GM19452 (cell line): ENCODE measurements around the gene GMCL1.
A peak's percentile ranks its signal among the peaks of the same experiment; 100 is the strongest.
"Not testable (repeated sequence)": the region's sequence is repeated elsewhere in the genome, so short reads cannot be mapped to it uniquely, and the experiment has no call there.

Experiments used
- ATAC-seq: cut with Tn5 transposase; IDR thresholded peaks from one replicate; pipeline ENCODE4 v1.9.1; 2021; ENCODE audit not compliant: unreplicated experiment

Gene GMCL1

DNA sequence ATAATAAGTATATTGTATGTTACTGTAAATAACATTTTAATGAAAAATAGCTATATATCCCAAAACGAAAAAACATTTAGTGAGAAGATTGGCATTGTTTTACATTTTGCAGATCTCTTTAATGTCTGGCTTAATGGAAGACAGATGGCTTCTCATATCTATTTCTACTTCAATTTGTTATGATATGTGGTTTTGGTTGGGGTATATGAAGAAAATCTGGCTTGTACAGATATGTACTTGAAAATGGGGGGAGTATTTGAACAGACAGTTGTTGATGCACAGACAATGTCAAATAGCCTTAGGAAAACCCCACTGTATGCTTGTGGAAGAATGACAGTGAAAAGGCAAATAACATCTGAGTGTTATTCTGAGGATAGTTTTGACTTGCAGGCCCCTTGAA, 23.6 kb upstream of the GMCL1 start:
- ATAC-seq, result no peak

DNA sequence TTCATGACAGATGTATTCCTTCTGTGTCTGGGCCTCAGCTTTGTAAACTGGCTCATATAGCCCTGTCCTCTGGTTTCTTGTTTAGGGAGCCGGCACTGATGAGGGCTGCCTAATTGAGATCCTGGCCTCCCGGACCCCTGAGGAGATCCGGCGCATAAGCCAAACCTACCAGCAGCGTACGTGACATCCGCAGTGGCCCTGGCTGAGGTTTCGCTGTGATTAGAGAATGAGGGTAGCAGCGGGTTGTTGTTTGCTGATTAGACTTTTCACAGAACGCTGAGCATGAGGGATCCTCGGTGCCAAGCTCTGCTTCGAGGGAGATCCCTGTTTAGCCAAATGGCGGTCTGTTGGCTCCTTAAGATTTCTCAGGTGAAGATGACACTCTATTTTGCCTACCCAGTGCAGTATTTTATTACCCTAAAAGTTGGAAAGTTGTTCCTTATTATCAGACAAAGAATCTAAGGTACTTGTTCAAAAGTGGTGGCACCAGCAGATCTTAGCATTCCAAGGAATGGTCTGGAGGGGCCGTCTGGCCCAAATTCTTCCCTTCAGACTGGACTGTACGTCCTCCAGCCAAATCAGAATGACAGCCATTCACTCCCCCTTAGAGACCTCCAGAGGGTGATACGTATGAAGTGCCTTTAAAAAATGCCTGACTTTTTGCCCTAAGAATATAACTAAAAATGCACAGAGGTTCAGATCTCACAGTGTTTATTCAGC, 21.5 kb upstream of the GMCL1 start:
- ATAC-seq, result no peak

DNA sequence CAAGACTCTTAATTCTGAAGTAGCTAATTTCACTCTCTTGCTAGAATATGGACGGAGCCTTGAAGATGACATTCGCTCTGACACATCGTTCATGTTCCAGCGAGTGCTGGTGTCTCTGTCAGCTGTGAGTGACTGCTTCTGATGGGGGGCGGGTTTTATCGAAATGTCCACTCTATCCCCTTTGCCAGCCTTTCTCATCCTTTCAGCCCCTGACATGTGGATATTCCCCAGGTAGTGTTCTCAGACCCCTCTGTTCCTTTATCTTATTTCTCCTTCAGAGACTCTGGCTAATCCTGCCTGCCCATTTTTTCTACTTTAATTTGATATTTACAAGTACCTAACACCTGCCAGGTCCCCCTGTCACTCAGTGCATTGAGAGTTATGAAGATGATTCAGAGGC, 18.9 kb upstream of the GMCL1 start:
- no peak for ATAC-seq

DNA sequence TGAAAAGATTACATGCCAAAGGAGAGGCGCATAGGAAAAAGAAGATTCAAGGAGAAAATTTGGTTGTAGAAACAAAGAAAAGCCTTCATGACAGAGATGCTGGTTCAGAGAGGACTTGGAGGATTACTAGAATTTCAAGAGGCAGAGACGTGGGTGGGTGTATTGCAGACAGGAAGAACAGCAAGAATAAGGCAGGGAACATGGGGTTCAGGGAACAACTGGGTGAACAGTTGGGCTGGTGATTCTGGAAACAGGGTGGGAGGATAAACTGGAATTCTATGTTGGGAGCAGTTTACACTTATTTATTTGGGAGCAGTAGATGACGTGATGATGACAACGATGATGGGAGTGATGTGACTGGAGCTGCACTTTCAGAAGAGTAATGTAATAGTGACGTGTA, 18.4 kb upstream of the GMCL1 start:
- no peak for ATAC-seq

DNA sequence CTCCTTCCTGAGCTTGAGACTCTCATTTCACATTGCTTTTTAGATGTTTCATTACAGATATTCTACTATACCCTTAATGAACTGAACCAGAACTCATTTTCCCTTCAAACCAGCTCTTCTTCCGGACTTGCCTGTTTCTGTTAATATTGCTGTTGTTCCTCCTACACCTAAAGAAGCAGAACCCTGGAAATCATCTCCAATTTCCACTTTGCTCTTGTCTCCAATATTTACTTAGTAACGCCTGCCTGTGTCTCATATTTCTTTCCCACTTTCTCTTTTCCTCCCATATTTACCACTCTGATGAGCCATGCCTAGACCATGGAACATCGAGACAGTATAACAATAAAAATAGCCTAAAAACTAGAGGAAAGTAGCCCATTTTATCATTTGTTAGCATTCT, 17.9 kb upstream of the GMCL1 start:
- ATAC-seq, result no peak

DNA sequence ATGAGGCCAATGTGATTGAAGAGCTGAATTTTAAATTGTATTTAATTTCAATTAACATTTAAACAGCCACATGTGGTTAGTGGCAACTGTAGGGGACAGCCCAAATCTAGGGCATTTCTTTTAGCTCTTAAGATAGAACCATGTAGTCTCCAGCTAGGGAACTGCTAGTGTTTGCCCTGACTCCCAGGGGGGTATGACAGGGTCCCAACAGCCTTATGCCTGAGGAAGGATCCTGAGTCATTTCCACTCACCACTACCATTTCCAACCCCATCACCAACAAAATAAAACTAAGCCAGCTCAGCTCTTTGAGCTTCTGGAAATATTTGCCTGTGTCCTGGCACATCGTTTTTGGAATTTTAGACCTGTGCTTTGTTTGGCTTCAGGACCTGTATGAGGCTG, 13.7 kb upstream of the GMCL1 start:
- no peak for ATAC-seq

DNA sequence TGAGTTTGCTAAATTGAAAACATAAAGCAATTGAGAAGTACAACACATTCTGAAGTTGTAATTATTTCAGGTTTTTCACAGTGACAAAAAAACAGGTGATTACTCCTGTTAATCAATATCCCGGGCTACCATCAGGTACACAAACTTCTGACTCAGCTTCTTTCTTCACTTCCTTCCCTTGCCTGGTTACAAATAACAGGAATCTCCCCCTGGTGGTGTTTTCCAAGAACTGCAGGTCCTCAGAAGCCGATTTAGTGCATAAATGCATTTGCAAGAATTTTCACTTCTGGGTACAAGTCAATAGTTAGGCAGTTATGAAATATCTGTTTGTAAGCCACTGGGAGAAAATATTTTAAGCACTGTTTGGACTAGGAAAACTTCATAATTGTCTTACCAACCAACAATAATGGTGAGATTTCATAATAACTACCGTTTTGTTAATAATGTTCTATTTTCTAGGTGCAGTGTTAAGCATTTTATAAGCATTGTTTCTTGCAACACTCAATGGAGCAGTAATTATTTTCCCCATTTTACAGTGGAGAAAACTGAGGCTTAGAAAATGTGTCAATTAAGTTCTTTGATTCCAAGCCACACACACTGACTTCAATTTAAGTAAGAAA, 12.4 kb upstream of the GMCL1 start:
- no peak for ATAC-seq

DNA sequence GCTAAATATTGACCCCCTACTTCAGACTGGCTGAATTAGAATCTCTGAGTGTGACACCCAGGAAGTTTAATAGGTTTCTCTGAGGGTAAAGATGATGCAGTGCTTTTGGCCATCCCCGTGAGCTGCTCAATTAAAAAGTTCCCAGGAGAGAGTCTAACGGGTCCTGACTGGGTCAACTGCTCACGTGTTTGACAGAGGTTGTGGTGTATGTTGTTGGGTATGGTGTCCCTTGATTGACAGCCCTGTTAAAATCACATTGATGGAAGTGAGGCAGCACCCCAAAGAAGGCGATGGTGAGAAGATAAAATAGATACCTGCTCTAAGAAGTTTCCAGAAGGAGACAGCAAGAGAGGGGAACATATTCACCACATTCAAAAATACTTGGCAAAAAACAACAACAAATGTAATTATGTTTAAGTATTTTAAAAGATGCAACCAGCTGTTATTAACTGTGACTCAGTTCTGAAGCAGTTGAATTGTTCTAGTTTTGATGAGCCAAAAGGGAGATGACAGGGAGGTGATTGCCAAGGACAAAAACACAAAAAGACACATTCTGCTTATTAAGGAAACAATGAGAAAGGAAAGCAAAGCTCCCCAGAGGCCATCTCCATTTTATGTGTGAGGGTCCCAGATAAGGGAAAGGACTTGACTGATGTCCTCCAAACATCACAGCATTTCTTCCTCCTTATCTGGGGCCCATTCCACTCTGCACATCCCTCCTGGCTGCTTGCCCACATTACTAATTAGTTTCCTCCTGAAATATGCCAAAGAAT, 11.5 kb upstream of the GMCL1 start:
- ATAC-seq, result no peak

DNA sequence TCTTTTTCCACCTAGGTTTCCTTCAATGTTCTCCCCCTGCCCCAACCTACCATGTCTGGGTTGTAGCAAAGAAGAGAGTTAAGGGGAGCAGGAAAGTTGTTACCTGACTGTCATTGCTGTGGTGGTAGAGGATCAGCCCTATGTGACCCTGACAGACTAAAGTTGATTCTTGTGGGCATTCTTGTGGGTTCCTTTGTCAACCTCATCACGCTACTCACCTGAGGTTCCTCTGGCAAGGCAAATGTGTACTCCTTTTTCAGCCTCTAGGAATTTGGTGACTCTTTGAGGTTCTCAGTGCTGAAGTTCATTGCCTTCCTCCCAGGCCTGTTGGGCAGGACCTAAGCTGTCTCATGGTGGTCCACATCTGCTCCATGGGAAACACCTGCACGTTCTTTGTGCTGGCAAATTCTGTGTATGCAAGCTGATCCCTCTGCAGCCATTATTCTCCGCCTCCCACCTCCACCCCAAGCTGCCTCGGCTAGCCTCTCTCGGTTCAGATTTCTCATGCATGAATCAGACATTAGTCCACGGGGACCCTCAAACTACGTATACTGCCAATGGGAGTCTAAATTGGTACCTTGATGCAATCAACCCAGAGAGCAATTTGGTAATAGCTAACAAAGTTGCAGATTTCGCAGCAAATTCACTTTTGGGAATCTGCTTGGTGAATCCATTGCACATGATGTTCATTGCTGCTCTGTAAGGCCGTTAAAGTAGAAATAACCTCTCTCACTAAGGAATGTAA, 1.5 kb upstream of the GMCL1 start:
- no peak for ATAC-seq

DNA sequence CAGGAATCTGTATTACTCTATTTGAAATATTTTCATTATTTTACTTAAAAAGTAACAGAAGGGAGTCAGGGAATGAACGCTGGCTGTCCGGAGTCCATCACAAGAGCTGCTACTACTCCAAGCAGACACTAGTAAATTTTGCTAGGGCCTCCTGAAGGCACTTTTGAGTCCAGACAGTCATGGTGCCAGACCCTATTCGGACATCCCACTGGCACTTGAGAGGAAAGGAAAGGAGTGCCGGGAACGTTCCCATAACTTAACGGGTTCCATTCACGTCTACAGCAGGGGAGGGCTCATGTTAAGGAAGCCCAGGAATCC, 563 bp upstream of the GMCL1 start:
- ATAC-seq, result no peak

DNA sequence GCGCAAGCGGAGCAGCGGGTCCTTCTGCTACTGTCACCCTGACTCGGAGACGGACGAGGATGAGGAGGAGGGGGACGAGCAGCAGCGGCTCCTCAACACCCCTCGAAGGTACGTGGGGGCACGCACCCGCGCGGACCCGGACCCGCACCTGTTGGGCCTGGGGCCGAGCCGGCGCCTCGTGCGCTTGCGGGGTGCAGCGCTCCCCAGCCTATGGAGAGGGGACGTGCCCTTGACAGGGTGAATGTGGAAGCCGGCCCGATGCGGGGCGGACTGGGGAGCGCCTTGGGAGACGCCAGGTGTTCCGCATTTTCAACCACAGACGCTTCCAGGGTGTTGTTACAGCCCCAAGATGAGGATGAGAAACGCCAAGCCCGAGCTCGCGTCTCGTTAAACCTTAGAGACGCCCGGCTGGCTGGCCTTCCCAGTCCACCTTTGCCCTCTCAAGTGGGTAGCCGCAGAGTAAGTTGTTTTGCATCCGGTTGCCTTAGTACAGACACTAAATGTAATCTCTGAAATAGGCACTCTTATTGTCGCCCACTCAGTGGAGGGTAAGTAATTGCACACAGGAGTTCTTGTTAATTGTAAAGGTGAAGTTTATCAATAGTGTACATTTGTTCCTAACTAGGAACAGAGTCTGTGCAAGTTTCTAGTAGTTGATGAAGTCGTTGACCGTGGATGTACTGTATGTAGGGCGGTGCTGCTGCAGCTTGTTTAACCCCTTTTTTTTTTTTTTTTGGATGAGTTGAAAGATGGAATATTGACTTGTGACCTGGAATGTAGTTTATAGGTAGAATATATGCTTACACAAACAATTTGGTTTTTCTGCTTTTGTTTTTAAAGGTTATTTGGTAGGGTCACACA, 815 bp downstream of the GMCL1 start:
- peak; percentile 16 for ATAC-seq

DNA sequence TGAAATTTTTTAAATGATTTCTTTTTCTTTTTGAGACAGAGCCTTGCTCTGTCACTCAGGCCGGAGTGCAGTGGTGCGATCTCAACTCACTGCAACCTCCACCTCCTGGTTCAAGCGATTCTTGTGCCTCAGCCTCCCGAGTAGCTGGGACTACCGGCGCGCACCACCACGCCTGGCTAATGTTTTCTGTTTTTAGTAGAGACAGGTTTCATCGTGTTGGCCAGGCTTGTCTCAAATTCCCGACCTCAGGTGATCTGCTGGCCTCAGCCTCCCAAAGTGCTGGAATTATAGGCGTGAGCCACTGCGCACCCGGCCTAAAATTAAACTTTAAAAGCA, 1.4 kb downstream of the GMCL1 start:
- not testable (repeated sequence) for ATAC-seq

DNA sequence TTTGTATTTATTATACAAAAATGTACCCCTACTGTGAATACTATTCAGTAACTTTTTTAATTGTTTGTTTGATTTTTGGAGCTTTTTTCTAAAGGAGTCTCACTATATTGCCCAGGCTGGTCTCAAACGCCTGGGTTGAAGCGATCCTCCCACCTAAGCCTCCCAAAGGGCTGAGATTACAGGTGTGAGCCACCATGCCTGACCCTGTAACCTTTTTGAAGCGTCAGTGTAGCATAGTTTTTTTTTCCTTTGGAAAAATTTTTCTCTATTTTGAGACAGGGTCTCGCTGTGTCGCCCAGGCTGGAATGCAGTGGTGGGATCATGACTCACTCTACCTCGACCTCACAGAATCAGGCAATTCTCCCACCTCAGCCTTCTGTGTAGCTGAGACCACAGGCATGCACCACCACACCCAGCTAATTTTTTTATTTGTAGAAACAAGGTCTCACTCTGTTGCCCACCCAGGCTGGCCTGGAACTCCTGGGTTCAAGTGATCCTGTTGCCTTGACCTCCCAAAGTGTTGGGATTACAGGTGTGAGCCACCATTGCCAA, 2.0 kb downstream of the GMCL1 start:
- no peak for ATAC-seq

DNA sequence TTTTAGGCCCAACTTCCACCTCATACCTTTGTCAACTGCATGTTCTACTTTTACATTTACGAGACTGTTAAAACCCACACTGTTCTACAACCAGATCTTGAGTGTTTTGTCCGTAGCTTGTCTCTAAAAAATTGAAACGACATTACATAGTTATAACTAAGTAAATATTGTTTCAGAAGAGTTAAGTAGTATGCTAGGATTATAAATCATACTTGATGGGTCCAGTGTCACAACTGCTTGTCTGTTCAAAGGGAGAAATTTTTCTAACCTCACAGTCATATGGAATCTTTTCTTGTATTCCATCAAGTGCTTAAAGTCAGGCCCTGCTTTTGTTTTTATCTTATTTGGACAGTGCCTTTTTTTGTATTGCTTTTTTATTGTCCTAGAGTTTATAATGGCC, 4.3 kb downstream of the GMCL1 start:
- ATAC-seq, result no peak

DNA sequence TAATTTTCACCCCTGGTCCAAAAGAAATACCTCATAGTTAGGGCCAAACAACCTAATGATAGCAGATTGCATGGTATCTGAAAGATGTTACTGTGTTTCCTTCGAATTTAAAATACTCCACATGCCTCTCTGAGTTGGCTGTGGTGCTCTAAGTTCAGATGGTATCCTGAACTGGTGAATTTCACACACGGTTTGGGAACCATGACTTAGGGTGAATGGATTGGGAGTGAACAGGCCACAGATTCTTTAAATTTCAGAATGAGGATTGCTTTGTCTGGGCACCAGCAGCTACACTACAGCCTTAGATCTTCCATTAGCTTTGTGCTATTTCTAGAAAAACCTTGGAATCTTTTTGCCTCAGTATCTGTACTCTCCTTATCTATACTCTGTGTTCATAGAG, 6.2 kb downstream of the GMCL1 start:
- no peak for ATAC-seq

DNA sequence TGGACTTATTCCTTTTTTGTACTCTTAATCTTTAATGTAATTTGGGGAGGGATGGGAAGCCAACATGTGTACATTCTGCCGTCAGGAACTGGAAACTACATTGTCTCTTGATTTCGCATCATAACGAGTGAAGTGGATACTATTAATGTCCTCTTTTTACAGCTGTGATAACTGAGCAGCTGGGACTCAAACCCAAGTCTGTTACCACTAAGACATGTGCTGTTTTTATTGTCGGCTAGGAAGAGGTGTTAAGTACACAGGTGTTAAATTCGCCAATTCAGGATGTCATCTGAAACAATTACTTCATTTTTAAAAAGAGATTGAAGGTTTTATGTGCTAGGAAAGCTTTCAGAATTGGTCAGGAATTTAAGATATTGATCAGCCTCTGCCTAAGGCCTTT, 6.9 kb downstream of the GMCL1 start:
- no peak for ATAC-seq

DNA sequence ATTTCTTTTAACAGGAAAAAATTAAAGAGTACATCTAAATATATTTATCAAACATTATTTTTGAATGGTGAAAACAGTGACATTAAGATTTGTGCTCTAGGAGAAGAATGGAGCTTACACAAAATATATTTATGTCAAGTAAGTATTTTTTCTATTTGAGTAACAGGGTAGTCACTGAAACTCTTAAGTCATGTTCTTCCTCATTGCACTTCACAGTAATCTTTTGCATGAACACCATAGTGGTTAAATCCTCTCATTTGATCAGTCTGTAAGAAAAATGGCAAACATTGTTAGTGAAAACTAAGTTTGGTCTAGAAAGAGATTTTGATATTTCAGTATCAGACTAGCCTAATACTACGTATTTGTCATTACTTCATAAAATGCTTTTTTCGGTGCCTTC, 8.1 kb downstream of the GMCL1 start:
- no peak for ATAC-seq

DNA sequence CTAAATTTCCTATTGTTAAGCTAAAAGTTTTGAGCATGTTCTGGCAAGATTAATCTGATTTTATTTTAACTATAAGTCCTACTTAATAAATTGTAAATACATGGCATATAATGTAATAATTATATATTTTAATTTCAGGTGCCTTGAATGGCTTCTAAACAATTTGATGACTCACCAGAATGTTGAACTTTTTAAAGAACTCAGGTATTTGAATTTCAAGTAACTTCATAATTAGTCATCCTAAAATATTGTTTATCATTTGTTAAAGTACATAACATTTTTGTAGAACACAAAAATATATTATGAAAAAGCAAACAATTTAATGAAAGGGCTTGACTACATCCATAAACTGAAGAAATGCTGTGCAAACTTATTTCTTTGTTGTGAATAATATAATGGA, 14.5 kb downstream of the GMCL1 start:
- ATAC-seq, result no peak

DNA sequence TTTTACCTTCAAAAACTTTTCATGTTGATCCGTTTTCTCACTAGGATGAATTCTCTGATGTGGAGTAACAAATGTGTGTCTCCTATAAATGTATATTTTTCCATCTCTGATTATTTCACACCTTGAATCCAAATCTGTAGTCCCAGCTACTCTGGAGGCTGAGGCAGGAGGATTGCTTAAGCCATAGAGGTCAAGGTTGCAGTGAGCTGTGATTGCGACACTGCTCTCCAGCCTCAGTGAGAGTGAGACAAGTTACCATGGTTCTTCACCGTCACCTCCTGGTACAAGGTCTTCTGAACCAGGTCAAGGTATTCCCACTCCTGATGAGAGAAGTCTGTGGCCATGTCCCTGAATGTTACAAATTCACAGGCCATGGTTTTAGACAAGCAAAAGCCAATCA, 15.1 kb downstream of the GMCL1 start:
- ATAC-seq, result no peak

DNA sequence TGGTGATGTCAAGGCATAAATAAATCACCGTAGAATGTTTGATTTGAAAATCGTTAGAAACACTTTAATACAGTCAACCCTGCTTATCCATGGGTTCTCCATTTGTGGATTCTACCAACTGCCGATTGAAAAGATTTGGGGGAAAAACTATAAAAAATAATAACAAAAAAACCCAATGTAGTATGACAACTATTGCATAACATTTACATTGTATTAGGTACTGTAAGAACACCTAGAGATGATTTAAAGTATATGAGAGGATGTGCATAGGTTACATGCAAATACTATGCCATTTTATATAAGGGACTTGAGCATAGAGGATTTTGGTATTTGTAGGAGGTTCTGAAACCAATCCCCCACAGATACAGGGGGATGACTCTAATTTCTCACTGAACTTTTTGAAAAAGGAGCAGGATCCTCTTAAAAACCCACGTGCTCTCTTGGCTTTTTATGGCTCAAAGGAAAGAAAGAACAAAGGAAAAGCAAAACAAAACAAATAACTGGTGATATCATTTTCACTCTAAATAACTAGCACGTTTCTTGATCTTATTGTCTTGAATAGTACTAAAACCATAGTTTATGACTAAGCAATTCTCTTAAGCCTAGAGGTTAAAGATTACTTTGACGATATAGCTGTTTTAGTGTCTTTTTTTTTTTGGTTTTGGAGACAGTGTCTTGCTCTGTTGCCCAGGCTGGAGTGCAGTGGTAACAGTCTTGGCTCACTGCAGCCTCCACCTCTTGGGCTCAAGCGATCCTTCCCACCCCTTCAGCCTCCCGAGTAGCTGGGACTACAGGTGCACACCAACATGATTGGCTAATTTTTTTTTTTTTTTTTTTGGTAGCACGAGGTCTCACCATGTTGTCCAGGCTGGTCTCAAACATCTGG, 17.0 kb downstream of the GMCL1 start:
- no peak for ATAC-seq
